ENCODE results near the gene RASAL3. TPM values are rescaled to one million over a fixed set of nuclear protein-coding genes. Genes with fewer than 3 reads are reported as not detected.
"Not testable (repeated sequence)": the region's sequence is repeated elsewhere in the genome, so short reads cannot be mapped to it uniquely, and the experiment has no call there.

The RASAL3 gene
- total RNA-seq, 2 experiments from 2014 or later, result 75.0 to 83.4 TPM

DNA sequence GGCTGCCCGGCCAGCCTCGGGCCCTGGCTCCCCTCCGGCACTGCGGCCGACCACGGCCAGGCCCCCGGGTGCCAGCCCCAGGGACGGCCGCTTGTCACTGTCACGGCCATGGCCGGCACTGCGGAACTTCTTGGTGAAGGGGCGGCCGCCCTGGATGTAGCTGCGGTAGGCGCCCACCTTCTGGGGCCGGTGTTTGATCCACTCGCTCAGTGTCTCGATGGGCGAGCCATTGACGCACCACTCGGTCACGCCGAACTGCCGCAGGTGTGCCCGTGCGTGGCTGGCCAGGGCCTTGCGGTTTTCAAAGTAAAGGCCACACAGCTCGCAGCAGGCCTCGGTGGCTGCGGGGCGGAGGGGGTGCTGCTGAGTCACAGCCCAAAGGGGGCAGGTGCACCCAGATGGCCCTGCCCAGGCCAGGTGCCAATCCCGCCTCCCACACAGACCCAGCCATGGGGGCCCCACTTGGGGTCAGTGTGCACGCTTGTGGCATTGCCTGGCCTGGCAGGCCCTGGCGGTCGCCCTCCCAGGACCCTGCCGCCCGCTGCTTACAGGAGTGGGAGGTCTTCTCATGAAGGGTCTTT lies 39.6 kb downstream of the RASAL3 start:
- DNase-seq, result no peak
- H3K4me3 Mint-ChIP-seq, result no peak overlapping the region
- H3K36me3 Mint-ChIP-seq, result peaks cover 38% of the 10 kb centered on the region
- peaks cover 2% of the 10 kb centered on the region for H3K4me1 Mint-ChIP-seq
- no peak overlapping the region for H3K27ac Mint-ChIP-seq
- H3K9me3 Mint-ChIP-seq, result peaks cover 3% of the 10 kb centered on the region
- no peaks in the 10 kb centered on the region for H3K27me3 Mint-ChIP-seq

DNA sequence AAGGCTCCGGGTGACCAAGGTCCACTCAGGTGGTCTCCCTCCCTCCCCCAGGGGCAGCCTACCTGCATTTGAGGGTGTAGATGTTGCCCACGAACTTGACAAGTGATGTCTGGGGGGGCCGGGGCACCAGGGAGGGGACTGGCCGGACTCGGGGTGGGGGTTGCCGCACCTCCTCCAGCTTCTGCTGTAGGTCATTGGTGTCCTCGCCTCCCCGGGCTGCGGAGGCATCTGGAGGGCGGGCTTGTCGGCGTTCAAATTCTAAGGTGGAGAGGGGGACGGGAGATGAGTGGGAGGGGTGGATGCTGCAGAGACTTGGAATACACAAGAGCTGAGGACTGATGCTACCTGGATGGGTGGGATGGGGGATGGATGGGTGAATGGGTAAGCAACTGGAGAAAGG lies 40.2 kb downstream of the RASAL3 start:
- Mint-ChIP-seq H3K27me3 (no peaks in the 10 kb centered on the region), H3K9me3 (peaks cover 3% of the 10 kb centered on the region), H3K4me3 (no peak overlapping the region), H3K4me1 (peaks cover 7% of the 10 kb centered on the region), H3K36me3 (peaks cover 38% of the 10 kb centered on the region), H3K27ac (no peak overlapping the region)
- DNase-seq, result no peak

DNA sequence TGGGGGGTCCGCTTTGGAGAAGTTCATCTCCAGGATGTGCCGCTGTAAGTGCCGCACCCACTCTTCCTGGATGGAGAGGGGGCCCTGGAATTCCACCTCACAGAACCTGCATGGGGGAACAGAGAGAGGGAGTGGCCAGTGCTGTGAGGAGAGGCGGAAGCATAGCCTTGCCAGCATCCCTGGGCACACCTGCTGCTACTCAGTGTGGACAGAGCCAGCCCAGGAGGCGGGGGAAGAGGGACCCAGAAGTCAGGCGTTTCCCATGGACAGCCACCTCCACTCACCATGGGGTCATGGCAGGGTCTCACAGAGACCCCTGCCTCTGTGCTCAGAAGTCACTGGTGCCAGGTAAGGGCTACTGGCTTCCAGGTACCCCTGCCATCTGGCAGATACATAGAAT lies 41.2 kb downstream of the RASAL3 start:
- H3K4me1 Mint-ChIP-seq, result peaks cover 7% of the 10 kb centered on the region
- DNase-seq, result no peak
- no peaks in the 10 kb centered on the region for H3K27me3 Mint-ChIP-seq
- peaks cover 42% of the 10 kb centered on the region for H3K36me3 Mint-ChIP-seq
- no peak overlapping the region for H3K27ac Mint-ChIP-seq
- H3K4me3 Mint-ChIP-seq, result no peak overlapping the region
- peaks cover 3% of the 10 kb centered on the region for H3K9me3 Mint-ChIP-seq

DNA sequence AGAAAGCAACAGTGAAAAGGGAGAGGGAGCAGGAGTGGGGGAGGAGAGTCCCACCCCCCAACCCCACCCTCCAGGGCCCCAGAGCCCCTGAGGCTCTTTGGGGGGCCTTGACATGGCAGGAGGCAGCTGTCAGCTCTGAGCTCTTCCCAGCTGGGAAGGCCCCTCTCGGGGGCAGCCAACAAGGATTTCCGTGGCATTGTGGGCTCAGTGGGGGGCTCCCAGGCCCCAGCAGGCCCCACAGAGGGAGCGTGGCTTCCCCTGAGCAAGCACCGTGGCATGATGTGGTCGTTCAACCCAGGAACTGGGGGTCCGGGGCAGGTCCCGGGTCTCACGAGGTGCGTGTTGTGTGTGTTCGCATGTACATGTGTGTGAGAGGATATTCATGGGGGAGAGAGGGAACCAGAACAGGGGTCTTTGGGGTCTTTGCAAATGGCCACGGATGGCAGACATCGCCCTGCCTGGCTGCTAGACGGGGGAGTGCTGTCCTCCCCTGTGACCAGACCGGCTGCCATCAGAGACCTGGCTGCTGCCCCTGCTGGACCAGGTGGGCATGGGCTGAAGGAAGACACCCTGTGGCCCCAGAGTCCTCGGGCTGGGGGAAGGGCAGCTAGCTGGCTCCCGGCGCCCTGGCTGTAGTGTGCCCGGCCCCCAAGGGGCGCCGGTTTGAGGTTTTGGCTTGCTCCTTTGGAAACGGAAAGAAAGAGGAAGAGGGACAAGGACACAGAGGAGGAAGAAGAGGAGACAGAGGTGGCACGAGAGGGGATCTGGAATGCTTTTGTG lies 41.9 kb downstream of the RASAL3 start:
- Mint-ChIP-seq H3K4me1 (peaks cover 13% of the 10 kb centered on the region), H3K36me3 (peaks cover 43% of the 10 kb centered on the region), H3K27ac (no peak overlapping the region), H3K4me3 (no peak overlapping the region), H3K9me3 (peaks cover 3% of the 10 kb centered on the region), H3K27me3 (no peaks in the 10 kb centered on the region)
- DNase-seq, result no peak

DNA sequence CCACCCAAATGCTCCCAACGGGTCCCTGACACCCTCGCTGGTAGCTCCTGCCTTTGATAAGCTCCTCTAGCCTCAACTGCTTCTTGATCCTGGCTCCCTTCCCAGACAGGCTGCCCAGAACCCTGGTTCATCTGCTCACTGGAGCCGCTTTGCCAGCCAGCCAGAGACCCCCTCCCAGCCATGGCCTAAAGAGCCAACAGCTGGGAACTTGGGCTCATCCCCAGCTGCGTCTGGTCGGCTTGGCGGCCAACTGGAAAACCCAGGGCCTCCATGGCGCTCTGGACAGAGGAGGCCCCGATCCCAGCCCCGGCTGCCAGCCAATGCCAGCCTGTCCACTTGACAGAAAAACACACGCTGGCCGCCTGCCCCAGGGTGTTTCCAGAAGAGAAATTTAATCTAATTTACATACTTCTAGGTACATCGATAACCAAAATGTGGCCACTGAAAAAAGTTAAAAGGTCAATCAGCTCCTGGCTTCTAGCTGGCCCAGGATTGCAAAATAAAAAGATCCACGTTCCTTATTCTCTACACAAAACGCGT lies 42.6 kb downstream of the RASAL3 start:
- DNase-seq, result no peak

DNA sequence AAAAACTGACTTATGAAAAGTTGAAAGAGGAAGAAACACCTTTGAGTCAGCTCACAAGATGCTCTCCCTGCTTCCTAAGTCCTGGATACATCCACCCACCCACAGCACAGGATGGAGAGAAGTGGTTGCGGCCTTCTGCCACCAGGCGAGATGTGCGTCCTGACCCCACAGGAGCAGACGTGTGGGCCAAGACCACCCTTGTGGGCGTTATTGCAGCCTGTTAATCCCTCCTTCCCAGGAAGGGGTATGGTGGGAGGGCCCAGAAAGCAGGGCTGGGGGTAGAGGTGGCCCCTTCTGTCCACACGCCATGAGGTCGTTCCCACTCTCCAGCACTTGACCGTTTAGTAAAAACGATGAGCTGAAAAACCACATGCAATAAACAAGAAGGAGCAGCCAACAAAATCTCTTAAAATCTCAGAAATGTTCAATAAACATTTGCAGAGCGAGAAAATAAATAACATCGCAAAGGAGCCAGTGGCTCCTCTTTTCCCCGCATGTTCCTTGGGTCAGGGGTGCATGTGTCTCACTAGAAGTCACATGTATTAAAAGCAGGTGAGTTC lies 43.1 kb downstream of the RASAL3 start:
- Mint-ChIP-seq H3K27me3 (no peaks in the 10 kb centered on the region), H3K9me3 (peaks cover 3% of the 10 kb centered on the region)
- no peak for DNase-seq

More for the DNA sequence above, 42.6 kb downstream of the RASAL3 start:
- peaks cover 19% of the 10 kb centered on the region for H3K4me1 Mint-ChIP-seq
- H3K4me3 Mint-ChIP-seq, result no peak overlapping the region
- no peak overlapping the region for H3K27ac Mint-ChIP-seq
- H3K27me3 Mint-ChIP-seq, result no peaks in the 10 kb centered on the region
- peaks cover 3% of the 10 kb centered on the region for H3K9me3 Mint-ChIP-seq
- peaks cover 36% of the 10 kb centered on the region for H3K36me3 Mint-ChIP-seq

DNA sequence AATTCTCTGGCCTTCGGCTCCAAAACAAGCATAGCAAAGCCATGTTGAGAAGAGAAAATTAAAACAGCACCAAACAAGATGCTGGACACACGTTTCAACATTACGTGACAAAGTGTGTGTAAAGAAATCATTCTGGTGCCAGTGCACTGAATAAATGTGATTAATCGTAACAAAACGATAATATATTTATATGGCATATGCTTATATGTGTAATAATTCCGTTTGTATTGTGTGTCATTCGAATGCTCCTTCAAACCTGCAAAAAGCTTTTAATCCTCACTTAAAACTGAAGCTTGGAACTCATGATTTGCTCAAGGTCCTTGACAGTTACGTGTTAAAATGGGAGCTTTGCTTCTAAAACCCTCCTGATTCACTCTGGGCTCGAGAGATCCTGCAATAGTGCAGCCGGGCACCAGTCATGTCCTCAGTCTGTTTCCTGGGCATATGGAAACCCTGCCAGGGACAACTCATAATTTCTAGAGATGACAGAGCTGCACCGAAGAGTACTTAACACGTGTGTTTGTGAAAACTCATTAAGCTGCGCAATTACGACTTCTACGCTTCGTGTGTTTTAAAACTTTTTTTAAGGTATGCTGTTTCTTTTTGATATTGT lies 44.8 kb downstream of the RASAL3 start:
- H3K4me3 Mint-ChIP-seq, result peak overlapping the region; percentile 98
- H3K9me3 Mint-ChIP-seq, result peaks cover 3% of the 10 kb centered on the region
- H3K36me3 Mint-ChIP-seq, result peaks cover 40% of the 10 kb centered on the region
- no peak overlapping the region for H3K27ac Mint-ChIP-seq
- no peak for DNase-seq
- no peaks in the 10 kb centered on the region for H3K27me3 Mint-ChIP-seq
- H3K4me1 Mint-ChIP-seq, result peaks cover 36% of the 10 kb centered on the region

More for the DNA sequence above, 43.1 kb downstream of the RASAL3 start:
- H3K27ac Mint-ChIP-seq, result no peak overlapping the region
- no peak overlapping the region for H3K4me3 Mint-ChIP-seq
- H3K4me1 Mint-ChIP-seq, result peaks cover 25% of the 10 kb centered on the region
- H3K36me3 Mint-ChIP-seq, result peaks cover 36% of the 10 kb centered on the region

DNA sequence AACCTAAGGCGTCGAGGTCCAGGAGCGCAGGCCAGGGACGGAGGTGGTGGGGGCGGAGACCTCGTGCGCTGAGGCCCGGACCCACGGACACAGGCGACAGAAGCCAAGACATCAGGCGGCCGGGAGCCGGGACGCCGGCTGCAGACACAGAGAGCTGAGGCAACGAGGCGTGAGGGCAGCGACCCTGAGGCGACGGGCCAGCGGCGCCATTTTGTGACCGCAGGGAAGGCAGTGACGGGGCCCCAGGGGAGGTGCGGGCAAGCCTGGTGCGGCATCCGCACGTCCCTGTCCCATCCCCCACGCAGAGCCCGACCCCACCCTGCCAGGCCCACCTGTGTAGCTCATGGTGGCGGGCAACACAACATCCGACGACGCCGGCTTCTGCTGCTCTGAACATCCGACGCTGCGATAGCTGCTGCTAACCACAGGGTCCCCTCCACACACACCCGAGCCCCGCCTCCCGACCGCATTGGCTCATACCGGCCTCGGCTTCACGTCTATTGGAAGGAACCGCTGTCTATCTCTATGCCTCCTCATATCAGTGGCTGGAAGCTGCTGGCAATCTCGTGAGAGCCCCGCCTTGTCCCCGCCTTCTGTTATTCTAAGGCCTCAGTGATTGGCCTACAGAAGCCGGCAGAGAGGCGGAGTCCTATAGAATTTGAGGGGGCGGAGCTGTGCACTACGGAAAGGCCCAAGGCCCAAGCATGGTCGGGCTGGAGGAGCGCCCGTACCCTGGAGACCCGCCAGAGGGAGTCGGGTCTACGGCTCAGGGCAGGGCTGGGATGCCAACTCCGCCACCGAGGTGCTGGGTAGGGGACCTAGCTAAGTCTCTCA lies 45.5 kb downstream of the RASAL3 start, which contains the start of gene AKAP8L:
TSS of gene AKAP8L (minus strand) at position 410 of the 834 bp plus-strand sequence. CDS start at position 345, 65 bp downstream.
- Mint-ChIP-seq H3K4me3 (peak within 1 kb of the TSS; percentile 98), H3K27me3 (no peaks in the 10 kb centered on the region), H3K36me3 (peaks cover 33% of the 10 kb centered on the region), H3K27ac (peak within 1 kb of the TSS; percentile 99), H3K4me1 (peaks cover 36% of the 10 kb centered on the region), H3K9me3 (peaks cover 3% of the 10 kb centered on the region)
- peak; percentile 99 for DNase-seq

DNA sequence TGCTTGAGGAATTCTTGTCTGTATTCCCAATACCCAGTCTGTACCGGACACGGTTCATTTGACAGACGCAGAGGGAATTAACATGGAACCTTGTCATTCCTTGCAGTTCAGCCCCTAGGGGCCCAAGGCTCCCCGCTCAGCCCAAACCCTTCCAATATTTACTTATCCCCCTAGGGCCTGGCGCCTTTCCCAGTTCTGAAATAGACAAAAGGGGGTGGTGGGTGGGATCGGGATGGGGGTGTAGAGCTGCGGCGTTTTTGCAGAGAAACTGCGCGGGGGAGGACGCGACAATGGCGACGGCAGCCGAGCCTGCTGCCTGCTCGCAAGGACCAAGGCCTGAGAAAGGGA lies 46.1 kb downstream of the RASAL3 start:
- Mint-ChIP-seq H3K9me3 (peaks cover 2% of the 10 kb centered on the region), H3K27me3 (no peaks in the 10 kb centered on the region), H3K4me1 (peaks cover 39% of the 10 kb centered on the region), H3K4me3 (peak overlapping the region; percentile 98), H3K27ac (peak overlapping the region; percentile 99), H3K36me3 (peaks cover 29% of the 10 kb centered on the region)
- DNase-seq, result no peak

DNA sequence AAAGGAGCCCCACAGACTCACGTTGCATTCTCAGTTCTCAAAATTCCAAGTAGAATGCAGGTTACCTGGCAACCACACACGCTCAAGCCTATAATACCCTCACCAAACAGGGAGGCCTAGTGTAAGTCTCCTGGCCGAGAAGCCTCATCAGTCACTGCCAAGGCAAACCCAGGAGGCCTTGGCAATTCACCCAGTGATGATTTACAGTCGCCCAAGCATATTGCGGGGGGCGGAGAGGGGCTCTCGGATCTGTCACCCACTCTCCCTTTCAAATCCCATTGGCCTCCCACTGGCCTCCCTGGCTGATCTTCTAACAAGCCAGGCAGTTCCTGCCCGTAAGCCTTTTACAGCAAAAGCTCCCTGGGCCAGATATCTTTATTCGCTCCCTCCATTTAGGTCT lies 46.6 kb downstream of the RASAL3 start:
- Mint-ChIP-seq H3K27me3 (no peaks in the 10 kb centered on the region), H3K9me3 (peaks cover under 1% of the 10 kb centered on the region), H3K4me1 (peaks cover 43% of the 10 kb centered on the region), H3K36me3 (peaks cover 25% of the 10 kb centered on the region), H3K4me3 (peak overlapping the region; percentile 98), H3K27ac (peak overlapping the region; percentile 99)
- no peak for DNase-seq

DNA sequence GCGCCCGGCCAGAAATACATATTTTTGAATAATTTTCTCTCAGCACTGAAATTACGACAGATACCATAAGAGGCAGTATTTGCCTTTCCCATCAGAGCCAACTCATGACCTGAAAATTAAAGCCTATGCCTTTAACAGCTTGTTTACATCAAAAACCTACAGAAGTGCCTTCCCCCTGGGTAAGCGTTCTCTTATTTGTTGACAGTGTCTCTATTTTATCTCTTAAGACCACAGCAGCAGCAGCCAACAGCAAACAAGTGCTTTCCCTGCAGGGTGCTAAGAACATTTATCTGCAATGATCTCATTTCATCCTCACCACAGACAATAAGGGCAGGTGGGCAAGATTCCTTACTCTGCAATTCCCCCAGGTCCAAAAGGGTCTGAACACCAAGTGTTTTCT lies 51.5 kb downstream of the RASAL3 start:
- Mint-ChIP-seq H3K27ac (peak overlapping the region; percentile 56), H3K9me3 (no peaks in the 10 kb centered on the region), H3K36me3 (peaks cover 16% of the 10 kb centered on the region), H3K27me3 (no peaks in the 10 kb centered on the region), H3K4me3 (no peak overlapping the region), H3K4me1 (peaks cover 54% of the 10 kb centered on the region)
- no peak for DNase-seq

DNA sequence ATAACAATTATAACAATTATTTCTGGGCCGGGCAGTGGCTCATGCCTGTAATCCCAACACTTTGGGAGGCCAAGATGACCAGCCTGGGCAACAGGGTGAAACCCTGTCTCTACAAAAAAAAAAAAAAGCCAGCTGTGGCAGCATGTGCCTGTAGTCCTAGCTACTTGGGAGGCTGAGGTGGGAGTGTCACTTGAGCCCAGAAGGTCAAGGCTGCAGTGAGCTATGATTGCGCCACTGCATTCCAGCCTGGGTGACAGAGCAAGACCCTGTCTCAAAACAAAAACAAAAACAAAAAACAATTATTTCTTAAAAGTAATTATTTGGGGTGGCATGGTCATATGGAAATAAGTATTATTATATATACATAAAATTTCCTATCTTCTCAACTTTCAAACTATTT lies 53.0 kb downstream of the RASAL3 start:
- H3K27ac Mint-ChIP-seq, H3K9me3 Mint-ChIP-seq: not testable (repeated sequence)

DNA sequence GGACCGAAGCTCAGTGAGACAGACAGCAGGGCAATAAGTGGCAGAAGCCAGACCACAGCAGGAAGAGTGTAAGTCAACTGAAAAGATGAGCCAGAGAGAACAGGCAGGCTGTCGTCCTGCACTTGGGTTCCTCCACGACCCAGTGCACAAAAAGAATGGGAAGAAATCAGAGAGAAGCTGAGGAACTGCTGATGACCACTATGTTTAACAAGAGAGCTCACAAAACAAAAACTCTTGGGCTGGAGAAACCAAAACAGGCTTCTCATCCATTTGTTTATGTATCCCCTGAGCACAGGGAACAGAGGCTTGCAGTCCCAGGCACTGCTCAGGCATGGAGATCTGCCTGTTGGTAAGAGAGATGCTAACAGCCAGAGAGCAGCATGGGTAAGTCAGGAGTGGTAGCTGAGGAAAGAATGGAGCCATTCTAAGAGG lies 59.5 kb downstream of the RASAL3 start:
- Mint-ChIP-seq H3K9me3 (no peaks in the 10 kb centered on the region), H3K4me3 (no peak overlapping the region), H3K36me3 (peaks cover 6% of the 10 kb centered on the region), H3K27me3 (no peaks in the 10 kb centered on the region), H3K27ac (peak overlapping the region; percentile 4), H3K4me1 (peaks cover 31% of the 10 kb centered on the region)
- DNase-seq, result no peak

More for the DNA sequence above, 53.0 kb downstream of the RASAL3 start:
- not testable (repeated sequence) for DNase-seq, H3K27me3 Mint-ChIP-seq, H3K4me3 Mint-ChIP-seq
- H3K4me1 Mint-ChIP-seq, result peaks cover 50% of the 10 kb centered on the region
- peaks cover 14% of the 10 kb centered on the region for H3K36me3 Mint-ChIP-seq

DNA sequence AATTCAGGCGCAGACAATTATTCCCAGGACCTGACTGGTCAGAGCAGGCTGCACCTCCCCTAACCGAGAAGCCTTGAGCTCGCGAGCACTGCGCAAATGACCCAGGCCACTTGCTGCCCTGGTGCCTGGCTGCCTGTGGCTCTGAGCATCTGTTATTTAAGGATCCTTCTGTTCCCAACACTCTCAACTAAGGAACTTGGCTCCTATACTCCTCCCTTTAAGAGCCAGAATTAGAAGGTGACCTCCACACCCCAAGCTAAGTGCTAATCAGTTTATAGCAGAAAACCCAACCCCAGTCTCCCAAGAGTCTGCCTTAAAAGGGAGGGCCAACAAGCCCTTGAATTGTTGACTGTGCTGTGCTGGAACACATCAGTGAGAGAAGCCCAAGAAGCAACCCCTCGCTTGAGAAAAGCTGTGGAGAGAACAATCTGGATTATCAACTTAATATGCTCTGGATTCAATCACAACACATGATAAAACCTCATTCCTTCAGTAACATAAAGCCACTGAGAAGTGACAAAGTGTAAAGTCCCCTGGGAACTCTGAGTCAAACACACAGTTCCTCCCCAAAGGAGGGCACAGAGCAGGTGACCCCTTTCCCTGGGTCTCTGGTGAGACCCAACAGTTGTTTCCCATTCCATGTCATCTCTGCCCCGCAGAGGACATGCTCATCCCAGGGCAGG lies 60.1 kb downstream of the RASAL3 start:
- H3K27me3 Mint-ChIP-seq, result no peaks in the 10 kb centered on the region
- H3K9me3 Mint-ChIP-seq, result no peaks in the 10 kb centered on the region
- H3K27ac Mint-ChIP-seq, result no peak overlapping the region
- peaks cover 26% of the 10 kb centered on the region for H3K4me1 Mint-ChIP-seq
- H3K36me3 Mint-ChIP-seq, result peaks cover 6% of the 10 kb centered on the region
- DNase-seq, result no peak
- no peak overlapping the region for H3K4me3 Mint-ChIP-seq
